Measurements from ENCODE around the gene CLIP1. TPM values are rescaled to one million over a fixed set of nuclear protein-coding genes. Genes with fewer than 3 reads are reported as not detected.

The CLIP1 gene
- total and polyA plus RNA-seq, 2 of the 4 experiments (the other 2 are of a cell fraction), result 38.0 to 54.8 TPM

- TF ChIP-seq NFE2L2 (IDR thresholded peaks at IDR 0.05; ENCODE audit: low read depth, low read length) (no peak), MAFK (IDR thresholded peaks at IDR 0.05; ENCODE audit: low read depth, low read length) (no peak), MXI1 (IDR thresholded peaks at IDR 0.05; ENCODE audit: borderline replicate concordance, low read depth, low read length) (no peak)
- Histone ChIP-seq H3K27ac (ENCODE audit: insufficient read depth, low read length) (no peak overlapping the region), H3K4ac (ENCODE audit: low read depth, low read length) (no peak overlapping the region), H2BK20ac (ENCODE audit: low read depth, low read length) (no peak overlapping the region), H4K8ac (ENCODE audit: low read depth in 2 of 2, low read length in 2 of 2) (no peak overlapping the region), H2AFZ (replicated peaks; ENCODE audit: low read length, poor library complexity) (no peak overlapping the region), H3K4me1 (ENCODE audit: control insufficient read depth, insufficient read depth, low read length) (no peaks in the 10 kb centered on the region), H3K4me3 (ENCODE audit: insufficient read depth, low read depth, low read length) (no peak overlapping the region), H2AK5ac (ENCODE audit: low read depth, low read length) (no peak overlapping the region), H3K14ac (replicated peaks; ENCODE audit: low read depth, low read length) (no peak overlapping the region), H4K91ac (ENCODE audit: insufficient read depth, low read depth, low read length) (no peak overlapping the region), H2AK9ac (replicated peaks; ENCODE audit: low read depth, low read length, poor library complexity) (no peak overlapping the region), H4K5ac (ENCODE audit: low read depth, low read length) (no peak overlapping the region), H3K9me3 (ENCODE audit: control insufficient read depth, insufficient read depth, low read length) (no peaks in the 10 kb centered on the region), H4K20me1 (ENCODE audit: insufficient read depth, low read length) (no peaks in the 10 kb centered on the region), H3K23ac (ENCODE audit: low read depth, low read length) (no peak overlapping the region), H3K36me3 (ENCODE audit: control insufficient read depth, insufficient read depth, low read length) (peaks cover 21% of the 10 kb centered on the region), H2BK5ac (ENCODE audit: low read depth, low read length, poor library complexity, severe bottlenecking) (no peak overlapping the region), H3K79me1 (ENCODE audit: low read depth in 1 of 2, low read length in 2 of 2) (no peaks in the 10 kb centered on the region), H3K9me1 (ENCODE audit: insufficient read depth, low read length) (peaks cover 4% of the 10 kb centered on the region; the same call in 1 of the 2 replicates), H2BK120ac (ENCODE audit: low read depth, low read length) (no peak overlapping the region), H3K18ac (ENCODE audit: low read depth, low read length) (no peak overlapping the region), H3K27me3 (ENCODE audit: control insufficient read depth, insufficient read depth, low read length) (no peaks in the 10 kb centered on the region), H3K56ac (ENCODE audit: extremely low read depth, insufficient read depth, low read length) (no peak overlapping the region), H2BK15ac (ENCODE audit: low read depth, low read length) (no peak overlapping the region), H3K9ac (ENCODE audit: low read depth, low read length) (no peak overlapping the region), H3K4me2 (ENCODE audit: low read depth, low read length) (no peak overlapping the region)
- intact Hi-C loops (cut with micrococcal nuclease), result no loop called here
- ATAC-seq (ENCODE audit: low read depth) (no peak), DNase-seq (no peak)
- POLR2A ChIA-PET (ENCODE audit: unreplicated experiment), result no interaction called here
- no CpG with 5 or more reads among the region's 10 CpGs for WGBS, 2 experiments (ENCODE audit: extremely low coverage in 2 of 2, insufficient read length in 1 of 2)
- CTCF ChIA-PET, result interaction anchor here (0.6 kb wide), 1 partner anchor 28 kb away, joined by 3 read pairs; no protein-coding TSS in a partner anchor
- no TSS peak for BruUV-seq (replicated peaks)
- in situ Hi-C loops (cut with MboI; ENCODE audit: low sequenced_read_pairs), result no loop called here
- dilution Hi-C loops (cut with HindIII; ENCODE audit: low sequenced_read_pairs, unreplicated experiment), result no loop called here
Measured at GRCh38 chr12:122232691-122233090, 189.8 kb downstream of the CLIP1 start.

Measured in IMR-90 (cell line).